Endothelial cell of umbilical vein (primary cell): ENCODE data around the gene PPFIA1. TPM values are rescaled to one million over a fixed set of nuclear protein-coding genes. Genes with fewer than 3 reads are reported as not detected.
A peak's percentile ranks its signal among the peaks of the same experiment; 100 is the strongest.

Source experiments
- BruUV-seq: library from RNA; stranded (reverse); fragments of 400-500 nt; replicated peaks from 2 replicates; lab custom pipeline; 2021; lab: Mats Ljungman, UMichigan
- CTCF ChIA-PET: fragments of 300-600, 350-600 bp; sonication (Branson Sonifier 250); formaldehyde crosslinking; loops from one replicate; lab custom pipeline; 2021; ENCODE audit warnings: antibody characterized with exemption, inconsistent platforms; lab: Charles Lee
- POLR2A ChIA-PET: fragments of 300-600, 350-600 bp; sonication (Branson Sonifier 250); formaldehyde crosslinking; loops from one replicate; lab custom pipeline; 2021; ENCODE audit warnings: antibody characterized with exemption, inconsistent platforms; lab: Charles Lee
- DNase-seq: peaks from one replicate; pipeline ENCODE4 v3.0.0-alpha.2; 2011; ENCODE audit warnings: low read depth, low spot score
- FAIRE-seq: peaks from 2 replicates; lab custom pipeline; 2011; peaks lifted over from hg19 to GRCh38; lab: Jason Lieb, UNC
- H2AFZ ChIP-seq: 2 replicates; pipeline ENCODE4 v1.6.0; 2012; ENCODE audit warnings: low read depth, low read length, control low read depth, inconsistent platforms
- H3K27ac ChIP-seq: 2 replicates; pipeline ENCODE4 v1.5.1; 2011; ENCODE audit warnings: low read depth, mild to moderate bottlenecking, control low read depth, low read length, moderate library complexity; ENCODE audit not compliant: insufficient read depth
- H3K27me3 ChIP-seq, 2 experiments: 2 replicates each; pipeline versions ENCODE4 v1.6.0 to v1.6.1; 2011; ENCODE audit warnings: low read length in 2 of 2, mixed read lengths in 1 of 2; ENCODE audit not compliant: control insufficient read depth in 2 of 2, insufficient read depth in 2 of 2
- H3K36me3 ChIP-seq, 2 experiments: 2 replicates in 1 of 2; 3 replicates in 1 of 2; pipeline ENCODE4 v1.5.1; 2011; ENCODE audit warnings: low read length in 2 of 2, mild to moderate bottlenecking in 1 of 2, moderate library complexity in 1 of 2; ENCODE audit not compliant: control insufficient read depth in 2 of 2, insufficient read depth in 2 of 2; ENCODE audit errors: extremely low read depth in 1 of 2
- H3K4me1 ChIP-seq: 3 replicates; pipeline ENCODE4 v1.5.1; 2011; ENCODE audit warnings: mild to moderate bottlenecking, low read length; ENCODE audit not compliant: control insufficient read depth, insufficient read depth; ENCODE audit errors: extremely low read depth
- H3K4me2 ChIP-seq: 2 replicates; pipeline ENCODE4 v1.6.1; 2011; ENCODE audit warnings: low read length, control low read depth, mixed read lengths; ENCODE audit not compliant: insufficient read depth
- H3K4me3 ChIP-seq, 3 experiments: fragments of 200-600 bp in 1 of 3; sonication (generic), shearing (Covaris generic) in 1 of 3; replicated peaks in 1 of 3; 2 replicates each; pipeline ENCODE4 v1.5.1; 2011 to 2016; ENCODE audit warnings: control low read depth in 3 of 3, low read length in 3 of 3, mild to moderate bottlenecking in 2 of 3, inconsistent platforms in 1 of 3, low read depth in 1 of 3, moderate library complexity in 1 of 3; ENCODE audit not compliant: insufficient read depth in 1 of 3
- H3K79me2 ChIP-seq: 2 replicates; pipeline ENCODE4 v1.6.0; 2012; ENCODE audit warnings: low read length, inconsistent platforms; ENCODE audit not compliant: control insufficient read depth, insufficient read depth
- H3K9ac ChIP-seq: replicated peaks from 2 replicates; pipeline ENCODE3; 2011; ENCODE audit warnings: low read length, control low read depth; ENCODE audit not compliant: insufficient read depth; ENCODE audit errors: extremely low read depth
- H3K9me1 ChIP-seq: replicated peaks from 3 replicates; pipeline ENCODE4 v1.6.0; 2011; ENCODE audit warnings: mild to moderate bottlenecking, low read length; ENCODE audit not compliant: control insufficient read depth, insufficient read depth; ENCODE audit errors: extremely low read depth
- H3K9me3 ChIP-seq: replicated peaks from 2 replicates; pipeline ENCODE4 v1.5.1; 2012; ENCODE audit warnings: low read length, inconsistent platforms; ENCODE audit not compliant: control insufficient read depth, insufficient read depth
- H4K20me1 ChIP-seq: replicated peaks from 2 replicates; pipeline ENCODE3; 2011; ENCODE audit warnings: mild to moderate bottlenecking, low read length; ENCODE audit not compliant: control insufficient read depth, insufficient read depth; ENCODE audit errors: extremely low read depth
- CTCF ChIP-seq, 2 donors: IDR thresholded peaks; 1 replicate in 1 of 2; 2 replicates in 1 of 2; pipeline ENCODE4 v1.5.1; 2011; ENCODE audit warnings: low read length in 2 of 2, mild to moderate bottlenecking in 2 of 2, moderate library complexity in 2 of 2, control low read depth in 1 of 2, inconsistent platforms in 1 of 2, low read depth in 1 of 2; ENCODE audit not compliant: insufficient read depth in 1 of 2; ENCODE audit errors: extremely low read depth in 1 of 2
- EZH2 ChIP-seq: IDR thresholded peaks from 2 replicates; pipeline ENCODE4 v1.6.1; 2012; ENCODE audit warnings: borderline replicate concordance, low read depth, mild to moderate bottlenecking, moderate library complexity, low read length, inconsistent platforms; ENCODE audit not compliant: severe bottlenecking
- FOS ChIP-seq: IDR thresholded peaks from 2 replicates; pipeline ENCODE4 v1.6.1; 2011; ENCODE audit warnings: mild to moderate bottlenecking, low read length, moderate library complexity, borderline replicate concordance; ENCODE audit not compliant: insufficient read depth
- GATA2 ChIP-seq: IDR thresholded peaks from 2 replicates; pipeline ENCODE4 v1.7.0; 2011; ENCODE audit warnings: low read depth, mild to moderate bottlenecking, moderate library complexity, mixed read lengths, low read length; ENCODE audit not compliant: insufficient read length, insufficient read depth
- JUN ChIP-seq: IDR thresholded peaks from 2 replicates; pipeline ENCODE4 v1.6.1; 2011; ENCODE audit warnings: borderline replicate concordance, low read depth; ENCODE audit not compliant: insufficient read length, insufficient read depth
- MAX ChIP-seq: IDR thresholded peaks from 2 replicates; pipeline ENCODE4 v1.6.1; 2011; ENCODE audit not compliant: insufficient read depth, insufficient read length
- MYC ChIP-seq: IDR thresholded peaks from one replicate; pipeline ENCODE4 v1.6.1; 2011; ENCODE audit warnings: mild to moderate bottlenecking, low read depth, low read length
- POLR2A ChIP-seq: IDR thresholded peaks from 2 replicates; pipeline ENCODE4 v1.6.1; 2012; ENCODE audit warnings: low read depth, mild to moderate bottlenecking, control low read depth, low read length
- POLR2AphosphoS5 ChIP-seq: IDR thresholded peaks from 2 replicates; pipeline ENCODE4 v1.6.1; 2012; ENCODE audit warnings: low read depth, mild to moderate bottlenecking, control low read depth, low read length, moderate library complexity; ENCODE audit not compliant: insufficient read depth
- dilution Hi-C: fragments of 300-500 bp; cut with MboI; formaldehyde crosslinking; loops from one replicate; pipeline ENCODE4 v1.15.0; 2019; ENCODE audit warnings: low sequenced_read_pairs; ENCODE audit not compliant: extremely low pct_ligation_motif_present
- intact Hi-C: fragments of 100-400 bp; cut with micrococcal nuclease; formaldehyde crosslinking; loops from one replicate; pipeline ENCODE4 v1.10.0; 2022
- polyA plus RNA-seq, 4 experiments: library from polyadenylated mRNA; depleted of rRNA in 3 of 4; stranded (reverse) in 3 of 4; unstranded in 1 of 4; fragments of >200 nt; gene quantifications; 2 replicates each; pipeline versions ENCODE4 v1.2.1 to v1.2.3, GENCODE V29; 2011 to 2012; ENCODE audit warnings: missing spikeins in 1 of 4
- total RNA-seq: library from RNA; stranded (reverse); gene quantifications from 2 replicates; pipeline ENCODE4 v1.2.3, GENCODE V29; 2021

The PPFIA1 gene
- total and polyA plus RNA-seq, 2 donors (not counting 3 experiments of a cell fraction or from before 2014, with no cell fraction given) = 44.3 to 60.9 TPM

GRCh38 chr11:70397336-70397982 is 127.0 kb downstream of the PPFIA1 start:
- Histone ChIP-seq H3K4me2 (peak overlapping the region; percentile 87), H3K27ac (peak overlapping the region; percentile 7), H3K9ac (peak overlapping the region; percentile 64), H4K20me1 (no peaks in the 10 kb centered on the region), H3K27me3 (no peaks in the 10 kb centered on the region), H3K4me1 (peaks cover 19% of the 10 kb centered on the region), H2AFZ (peak overlapping the region; percentile 51), H3K36me3 (no peaks in the 10 kb centered on the region), H3K4me3 (peak overlapping the region; percentile 84 to 89 (median 85)), H3K9me3 (no peaks in the 10 kb centered on the region), H3K9me1 (no peaks in the 10 kb centered on the region), H3K79me2 (peaks cover 50% of the 10 kb centered on the region)
- intact Hi-C loops = no loop called here
- dilution Hi-C loops = no loop called here
- peak; percentile 21 for FAIRE-seq
- no TSS peak for BruUV-seq
- TF ChIP-seq POLR2A (no peak), MAX (no peak), GATA2 (no peak)
- no peak for DNase-seq
- ChIA-PET CTCF (interaction anchor here (0.7 to 1.6 kb wide), 2 partner anchors 30 to 66 kb away, joined by 3 to 5 read pairs; no protein-coding TSS in a partner anchor), POLR2A (no interaction called here)

GRCh38 chr11:70397983-70398833 is 127.7 kb downstream of the PPFIA1 start, which contains the start of gene CTTN:
CTTN (plus strand) TSS chr11:70398529; CDS start chr11:70407298, 8,769 bp downstream.
- dilution Hi-C loops = no loop called here
- TF ChIP-seq GATA2 (no peak), MYC (no peak), JUN (no peak), FOS (no peak), POLR2A (peak; percentile 69), POLR2AphosphoS5 (peak; percentile 64), CTCF (IDR thresholded peaks at IDR 0.05; ENCODE audit: extremely low read depth in 1 of 2, insufficient read depth in 1 of 2, low read depth in 1 of 2, low read length in 2 of 2) (no peak), MAX (no peak), EZH2 (no peak)
- H3K9me3 ChIP-seq = no peaks in the 10 kb centered on the region
- peaks cover 19% of the 10 kb centered on the region for H3K4me1 ChIP-seq
- peak within 1 kb of the TSS; percentile 64 for H3K9ac ChIP-seq
- TSS peak; percentile 6 for BruUV-seq
- peaks cover 58% of the 10 kb centered on the region for H3K79me2 ChIP-seq
- intact Hi-C loops = loop anchor here (1.0 to 2.0 kb wide), 3 partner anchors 31 to 194 kb away; partner anchors contain the start of gene PPFIA1
- peak within 1 kb of the TSS; percentile 87 for H3K4me2 ChIP-seq
- H3K36me3 ChIP-seq = no peaks in the 10 kb centered on the region
- peak within 1 kb of the TSS; percentile 84 to 89 (median 85) for H3K4me3 ChIP-seq
- H2AFZ ChIP-seq = peak within 1 kb of the TSS; percentile 51
- FAIRE-seq (peak; percentile 77), DNase-seq (peak; percentile 87)
- CTCF ChIA-PET = interaction anchor here (0.7 to 1.7 kb wide), 3 partner anchors 14 to 66 kb away, joined by 3 to 5 read pairs (median 3); no protein-coding TSS in a partner anchor
- POLR2A ChIA-PET = no interaction called here
- H3K27ac ChIP-seq = peak within 1 kb of the TSS; percentile 60
- H4K20me1 ChIP-seq = no peaks in the 10 kb centered on the region
- H3K9me1 ChIP-seq = no peaks in the 10 kb centered on the region
- H3K27me3 ChIP-seq = no peaks in the 10 kb centered on the region
